AG09319 (cell line): ENCODE results near the gene PDZRN3.

ENCODE experiments used
- DNase-seq: peaks from one replicate; pipeline ENCODE4 v3.0.0-alpha.2; 2010; ENCODE audit warnings: low read depth; ENCODE audit errors: extremely low read depth
- CTCF ChIP-seq: IDR thresholded peaks from 2 replicates; pipeline ENCODE4 v1.5.1; 2011; ENCODE audit warnings: low read depth, mild to moderate bottlenecking, inconsistent platforms, low read length, moderate library complexity

PDZRN3 gene

GRCh38 chr3:73459711-73460110 is 165.0 kb downstream of the PDZRN3 start:
- DNase-seq: no peak
- TF ChIP-seq CTCF: no peak

GRCh38 chr3:73453666-73454065 is 171.1 kb downstream of the PDZRN3 start:
- no peak for TF ChIP-seq CTCF
- DNase-seq: no peak

- no peak for TF ChIP-seq CTCF
Observed at GRCh38 chr3:73452729-73453128, 172.0 kb downstream of the PDZRN3 start.

GRCh38 chr3:73451301-73451944 is 173.3 kb downstream of the PDZRN3 start:
- TF ChIP-seq CTCF: no peak
- DNase-seq: no peak

More at GRCh38 chr3:73452729-73453128, 172.0 kb downstream of the PDZRN3 start:
- DNase-seq: no peak

- DNase-seq: no peak
Observed at GRCh38 chr3:73449774-73450173, 175.0 kb downstream of the PDZRN3 start.

GRCh38 chr3:73448761-73449301 is 175.9 kb downstream of the PDZRN3 start:
- DNase-seq: no peak
- no peak for TF ChIP-seq CTCF

More at GRCh38 chr3:73449774-73450173, 175.0 kb downstream of the PDZRN3 start:
- no peak for TF ChIP-seq CTCF

GRCh38 chr3:73448041-73448440 is 176.7 kb downstream of the PDZRN3 start:
- TF ChIP-seq CTCF: no peak
- DNase-seq: no peak
